Measurements from ENCODE around the gene YEATS4.

The YEATS4 gene

DNA sequence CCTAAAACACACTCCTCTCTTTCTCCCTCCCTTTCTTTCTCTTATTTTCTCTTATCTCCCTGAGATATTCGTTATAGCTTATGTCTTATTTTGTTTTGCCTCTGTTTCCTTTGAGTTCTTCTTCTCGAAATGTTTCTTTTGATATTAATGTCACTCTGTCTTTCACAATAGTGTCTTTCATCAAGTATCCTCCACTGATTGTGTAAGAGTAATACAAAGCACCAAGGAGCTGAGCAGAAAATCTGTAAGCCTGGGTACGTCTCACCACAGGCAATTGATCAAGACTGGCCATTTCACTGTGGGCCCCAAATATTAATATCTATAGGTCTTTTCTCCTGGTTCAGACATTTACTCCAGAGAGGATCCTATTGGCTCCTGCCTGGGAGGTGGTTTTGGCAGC, 16.2 kb upstream of the YEATS4 start:
- FAIRE-seq, result no peak

DNA sequence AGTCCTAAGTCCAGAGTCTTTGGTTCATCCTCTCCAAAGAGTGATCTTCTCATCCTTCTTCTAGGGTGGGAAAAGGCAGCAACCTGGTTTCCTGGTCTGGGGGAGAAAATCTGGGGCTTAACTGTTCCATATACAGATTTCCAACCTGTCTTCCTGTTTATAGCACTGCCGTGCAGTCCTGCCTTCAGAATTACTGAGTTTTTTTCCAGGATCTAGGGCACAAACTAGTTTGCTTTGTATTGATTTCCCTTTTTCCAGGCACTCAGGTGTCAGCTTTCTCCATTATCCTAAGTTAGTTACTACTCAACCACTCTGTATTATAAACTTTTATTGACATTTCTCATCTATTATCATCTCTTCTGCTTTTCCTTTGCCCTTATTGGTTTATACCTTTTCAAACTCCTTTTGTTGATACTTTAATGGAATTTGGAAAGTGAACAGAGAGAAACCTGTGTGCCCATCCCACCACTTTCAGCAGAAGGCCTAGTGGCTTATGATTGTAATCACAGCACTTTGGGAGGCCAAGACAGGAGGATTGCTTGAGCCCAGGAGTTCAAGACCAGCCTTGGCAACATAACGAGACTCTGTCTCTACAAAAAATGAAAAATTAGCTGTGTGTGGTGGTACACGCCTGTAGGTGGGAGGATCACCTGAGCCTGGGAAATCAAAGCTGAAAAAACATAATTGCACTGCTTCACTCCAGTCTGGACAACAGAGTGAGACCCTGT, 15.5 kb upstream of the YEATS4 start:
- FAIRE-seq, result no peak

DNA sequence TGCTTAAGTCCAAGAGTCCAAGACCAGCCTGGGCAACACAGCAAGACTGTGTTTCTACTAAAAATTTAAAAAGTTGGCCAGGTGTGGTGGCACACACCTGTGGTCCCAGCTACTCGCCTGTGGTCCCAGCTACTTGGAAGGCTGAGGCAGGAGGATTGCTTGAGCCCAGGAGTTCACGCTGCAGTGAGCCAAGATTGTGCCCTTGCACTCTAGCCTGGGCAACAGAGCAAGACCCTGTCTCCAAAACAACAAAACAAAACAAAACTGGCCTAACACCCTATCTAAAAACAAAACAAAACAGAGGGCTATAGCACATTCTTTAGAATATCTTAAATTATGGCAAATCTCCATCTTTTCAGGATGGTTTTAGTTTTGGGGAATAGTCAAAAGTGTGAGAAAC, 14.5 kb upstream of the YEATS4 start:
- FAIRE-seq, result no peak

DNA sequence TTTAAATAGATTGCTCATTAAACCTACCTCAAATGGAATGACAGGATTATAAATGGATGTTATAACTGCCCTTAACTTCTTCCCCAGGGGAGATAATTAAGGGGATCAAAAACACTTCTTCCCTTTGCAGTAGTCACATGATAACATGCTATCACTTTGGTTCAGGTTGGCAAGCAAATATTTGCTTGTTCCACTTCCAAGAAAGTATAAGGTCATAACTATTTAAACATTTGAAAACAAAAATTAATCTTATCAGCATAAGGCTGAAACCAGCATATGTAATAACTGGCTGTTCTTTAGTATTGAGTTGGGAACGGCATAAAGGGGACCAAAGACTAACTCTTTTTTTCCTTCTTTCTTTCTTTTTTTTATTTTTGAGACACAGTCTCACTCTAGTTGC, 13.8 kb upstream of the YEATS4 start:
- no peak for FAIRE-seq

DNA sequence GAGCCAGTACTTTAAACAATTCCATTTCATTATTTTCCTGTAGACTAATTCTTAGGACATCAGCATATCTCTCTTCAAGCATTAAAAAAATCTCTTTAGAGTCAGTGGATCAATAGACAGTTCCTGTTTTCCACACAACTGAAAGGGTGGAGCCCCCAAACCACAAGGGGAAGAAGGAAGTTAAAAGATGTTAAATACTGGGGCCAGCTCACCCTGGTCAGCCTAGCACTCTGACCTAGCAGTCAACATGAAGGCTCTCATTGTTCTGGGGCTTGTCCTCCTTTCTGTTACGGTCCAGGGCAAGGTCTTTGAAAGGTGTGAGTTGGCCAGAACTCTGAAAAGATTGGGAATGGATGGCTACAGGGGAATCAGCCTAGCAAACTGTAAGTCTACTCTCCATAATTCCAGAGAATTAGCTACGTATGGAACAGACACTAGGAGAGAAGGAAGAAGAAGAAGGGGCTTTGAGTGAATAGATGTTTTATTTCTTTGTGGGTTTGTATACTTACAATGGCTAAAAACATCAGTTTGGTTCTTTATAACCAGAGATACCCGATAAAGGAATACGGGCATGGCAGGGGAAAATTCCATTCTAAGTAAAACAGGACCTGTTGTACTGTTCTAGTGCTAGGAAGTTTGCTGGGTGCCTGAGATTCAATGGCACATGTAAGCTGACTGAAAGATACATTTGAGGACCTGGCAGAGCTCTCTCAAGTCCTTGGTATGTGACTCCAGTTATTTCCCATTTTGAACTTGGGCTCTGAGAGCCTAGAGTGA, 11.2 kb upstream of the YEATS4 start, which contains the start of gene LYZ:
Gene LYZ, plus strand, starts transcription at position 220 of the 777 bp plus-strand sequence. Its CDS starts 28 bp downstream, at position 248.
- no peak for FAIRE-seq

DNA sequence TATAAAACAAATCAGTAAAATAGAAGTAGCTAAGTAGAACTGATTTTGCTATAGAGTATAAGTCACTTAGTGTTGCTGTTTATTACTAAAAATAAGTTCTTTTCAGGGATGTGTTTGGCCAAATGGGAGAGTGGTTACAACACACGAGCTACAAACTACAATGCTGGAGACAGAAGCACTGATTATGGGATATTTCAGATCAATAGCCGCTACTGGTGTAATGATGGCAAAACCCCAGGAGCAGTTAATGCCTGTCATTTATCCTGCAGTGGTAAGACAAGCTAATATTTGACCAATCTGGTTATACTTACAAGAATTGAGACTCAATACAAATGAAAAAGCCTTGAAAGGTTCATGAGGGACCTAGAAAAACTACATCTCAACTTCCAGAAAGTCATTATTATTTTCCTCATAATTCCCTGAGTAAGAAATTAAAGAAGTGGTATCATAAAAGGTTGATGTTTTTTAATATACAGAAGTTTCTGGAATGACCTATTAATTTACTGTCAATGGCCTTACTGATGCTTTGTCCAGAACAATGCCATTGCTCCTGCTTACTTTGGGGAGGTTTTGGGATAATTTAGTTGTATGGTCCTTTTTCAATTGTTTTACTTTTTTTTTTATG, 9.4 kb upstream of the YEATS4 start:
- no peak for FAIRE-seq

DNA sequence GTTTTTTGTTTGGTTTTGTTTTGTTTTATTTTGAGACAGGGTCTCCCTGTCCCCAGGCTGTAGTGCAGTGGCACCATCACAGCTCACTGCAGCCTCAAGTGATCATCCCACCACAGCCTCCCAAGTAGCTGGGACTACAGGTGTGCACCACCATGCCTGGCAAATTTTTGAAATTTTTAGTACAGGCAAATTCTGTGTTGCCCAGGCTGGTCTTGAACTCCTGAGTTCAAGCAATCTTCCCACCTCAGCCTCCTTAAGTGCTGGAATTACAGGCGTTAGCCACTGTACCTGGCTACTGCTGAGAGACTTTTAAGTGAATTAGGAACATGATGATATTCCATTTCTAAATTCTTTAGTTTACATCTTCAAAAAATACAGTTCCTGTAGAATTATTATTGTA, 8.8 kb upstream of the YEATS4 start:
- FAIRE-seq, result no peak

DNA sequence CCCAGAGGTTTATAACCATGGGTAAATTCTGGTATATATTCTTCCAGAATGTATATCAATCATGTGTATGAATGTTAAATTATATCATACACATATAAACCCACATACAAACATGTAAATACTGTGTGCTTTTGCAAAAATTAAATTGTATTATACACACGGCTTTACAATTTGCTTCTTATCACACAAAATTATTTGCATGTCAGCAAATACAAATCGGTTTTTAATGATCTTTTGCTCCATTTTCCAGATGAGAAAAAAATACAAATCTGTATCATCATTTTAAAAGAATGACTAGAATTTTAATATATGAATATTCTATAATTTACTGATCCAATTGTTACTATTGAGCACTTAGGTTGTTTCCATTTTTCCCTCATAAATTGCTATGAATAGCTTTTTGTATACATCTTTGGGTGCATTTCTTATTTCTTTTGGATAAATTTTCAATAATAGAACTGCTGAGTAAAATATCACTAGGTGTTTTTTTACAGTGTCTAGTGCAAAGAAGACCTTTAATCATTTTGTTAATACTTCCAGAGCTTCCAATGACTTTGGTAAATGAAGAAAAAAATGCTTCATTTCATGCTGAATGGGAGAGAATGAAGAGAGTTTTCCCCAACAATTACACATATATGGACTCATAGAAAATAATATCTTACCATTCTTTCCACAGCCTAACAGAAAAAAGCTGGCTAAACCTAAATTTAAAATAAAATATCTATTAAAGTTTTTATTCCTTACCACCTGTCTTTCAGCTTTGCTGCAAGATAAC, 7.9 kb upstream of the YEATS4 start:
- FAIRE-seq, result peak; percentile 11

DNA sequence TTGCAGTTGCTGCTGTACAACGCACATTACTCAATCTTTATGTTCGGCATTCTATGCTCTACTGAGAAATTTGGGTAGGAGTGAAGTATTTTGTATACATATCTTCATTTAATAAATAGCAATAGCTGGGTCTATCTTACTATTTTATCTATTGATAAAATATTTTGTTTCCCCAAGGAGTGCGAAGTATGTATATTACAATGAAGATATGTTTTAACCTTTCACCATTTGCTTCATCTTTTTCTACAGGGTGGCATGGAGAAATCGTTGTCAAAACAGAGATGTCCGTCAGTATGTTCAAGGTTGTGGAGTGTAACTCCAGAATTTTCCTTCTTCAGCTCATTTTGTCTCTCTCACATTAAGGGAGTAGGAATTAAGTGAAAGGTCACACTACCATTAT, 6.6 kb upstream of the YEATS4 start:
- no peak for FAIRE-seq

DNA sequence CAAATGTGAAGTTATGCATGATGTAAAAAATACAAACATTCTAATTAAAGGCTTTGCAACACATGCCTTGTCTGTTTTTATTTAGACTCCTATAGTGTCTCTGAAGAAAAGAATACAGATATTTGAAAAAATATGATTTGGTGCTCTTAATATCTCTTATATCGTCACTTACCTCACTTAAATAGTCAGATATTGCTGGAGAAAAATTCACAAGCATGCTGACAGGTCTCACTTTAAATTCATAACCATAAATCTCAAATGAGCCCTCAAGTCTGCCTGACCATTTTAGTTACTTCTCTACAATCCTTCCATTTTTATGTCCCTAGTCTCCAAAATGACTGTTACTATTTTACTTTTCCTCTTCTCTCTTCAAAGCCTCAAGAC, 5.4 kb upstream of the YEATS4 start:
- FAIRE-seq, result no peak

DNA sequence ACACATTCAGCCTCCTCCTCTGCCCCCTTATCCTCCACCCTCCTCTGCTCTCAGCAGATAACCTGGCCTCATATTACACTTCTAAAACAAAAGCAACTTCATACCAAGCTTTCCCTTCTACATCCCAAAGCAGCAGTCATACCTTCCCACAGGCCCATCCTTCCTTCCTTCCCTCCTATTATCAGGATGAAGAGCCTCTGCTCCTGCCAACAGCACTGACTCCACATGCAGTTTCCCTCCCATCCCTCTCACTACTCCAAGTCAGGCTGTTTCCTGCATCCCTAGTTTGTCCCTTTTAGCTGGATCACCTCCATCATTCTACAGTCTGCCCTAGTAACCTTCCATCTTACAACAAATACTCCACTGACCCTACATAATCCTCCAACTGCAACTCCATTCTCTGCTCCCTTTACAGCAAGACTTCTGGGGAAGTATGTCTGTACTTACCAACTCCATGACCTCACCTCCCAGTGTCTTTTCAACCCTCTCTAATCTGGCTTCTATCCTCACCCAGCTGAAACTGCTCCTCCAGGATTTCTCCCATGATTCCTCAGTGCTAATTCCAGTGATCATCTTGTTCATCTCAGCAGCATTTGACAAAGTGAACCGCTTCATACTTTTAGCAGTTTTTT, 4.9 kb upstream of the YEATS4 start:
- no peak for FAIRE-seq

DNA sequence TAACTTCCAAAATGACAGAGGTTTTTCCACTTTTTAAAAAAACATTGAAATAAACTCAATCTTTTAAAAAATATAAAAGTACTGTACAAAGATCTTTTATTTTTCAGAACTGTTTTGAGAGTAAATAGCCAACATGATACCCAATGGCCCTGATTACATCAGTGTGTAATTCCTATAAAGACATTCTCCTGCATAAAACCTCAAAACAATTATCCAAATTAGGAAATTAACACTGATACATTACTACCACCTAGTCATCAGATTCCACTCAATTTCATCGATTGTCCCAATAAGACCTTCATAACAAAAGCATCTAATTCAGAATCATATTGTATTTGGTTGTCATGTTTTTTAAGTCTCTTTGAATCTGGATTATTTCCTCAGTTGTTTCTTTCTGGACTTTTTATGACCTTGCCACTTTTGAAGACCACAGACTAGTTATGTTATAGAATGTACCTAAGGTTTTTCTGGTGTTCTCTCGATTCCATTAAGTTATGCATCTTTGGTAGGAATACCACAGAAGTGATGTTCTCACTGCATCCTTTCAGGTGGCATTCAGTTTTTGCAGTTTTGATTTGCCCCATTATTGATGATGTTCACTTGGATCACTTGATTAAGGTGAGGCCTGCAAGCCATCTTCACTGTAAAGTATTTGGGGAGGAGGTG, 4.0 kb upstream of the YEATS4 start:
- no peak for FAIRE-seq

DNA sequence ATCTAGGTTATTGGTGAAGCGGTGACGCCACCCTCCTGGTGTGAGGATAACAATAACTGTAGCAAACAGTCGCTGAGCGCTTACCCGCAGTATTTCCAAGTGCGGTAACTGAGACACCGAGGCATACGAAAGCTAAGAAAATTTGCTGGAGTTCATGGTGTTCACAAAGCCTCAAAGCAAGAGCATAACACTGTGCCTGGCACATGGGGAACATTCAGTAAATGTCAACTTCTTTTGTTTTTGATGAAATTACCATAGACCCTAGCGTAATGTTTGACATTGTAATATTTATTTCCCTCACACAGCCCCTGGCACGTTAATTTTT, 767 bp downstream of the YEATS4 start:
- no peak for FAIRE-seq

DNA sequence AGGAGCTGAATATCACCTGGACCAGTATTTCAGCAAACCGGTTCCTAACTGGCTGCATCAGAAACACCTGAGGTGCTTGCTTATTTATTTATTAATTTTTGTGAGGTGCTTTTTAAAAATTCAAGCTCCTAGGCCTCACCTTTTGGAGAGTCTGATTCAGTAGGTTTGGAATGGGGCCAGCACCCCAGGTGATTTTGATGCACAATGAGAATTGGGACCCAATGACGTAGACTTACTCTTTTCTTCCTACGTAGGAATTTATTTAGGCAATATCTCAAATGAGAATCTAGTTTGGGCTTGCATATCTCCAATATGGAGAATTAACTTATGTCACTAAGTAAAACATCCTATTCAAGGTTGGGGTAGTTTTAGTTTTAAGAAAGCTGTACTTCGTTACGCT, 7.3 kb downstream of the YEATS4 start:
- no peak for FAIRE-seq

DNA sequence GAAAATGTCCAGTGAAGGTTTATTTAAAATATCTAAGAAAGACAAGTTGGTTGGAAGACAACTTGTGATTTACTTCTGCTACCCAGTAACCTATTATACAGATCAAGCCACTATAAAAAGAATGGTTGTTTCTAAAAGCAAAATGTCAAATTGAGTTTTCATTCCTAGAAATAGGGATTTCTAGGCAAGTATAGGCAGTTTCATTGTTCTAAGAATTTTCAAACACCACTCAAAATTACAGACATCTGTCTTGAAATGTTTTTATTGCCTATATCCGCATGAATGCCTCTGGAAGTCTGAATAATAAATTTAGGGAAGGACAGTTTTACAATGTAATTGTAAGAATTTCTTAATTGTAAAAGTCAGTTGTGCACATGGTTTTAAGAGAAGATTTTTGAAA, 8.6 kb downstream of the YEATS4 start:
- no peak for FAIRE-seq

DNA sequence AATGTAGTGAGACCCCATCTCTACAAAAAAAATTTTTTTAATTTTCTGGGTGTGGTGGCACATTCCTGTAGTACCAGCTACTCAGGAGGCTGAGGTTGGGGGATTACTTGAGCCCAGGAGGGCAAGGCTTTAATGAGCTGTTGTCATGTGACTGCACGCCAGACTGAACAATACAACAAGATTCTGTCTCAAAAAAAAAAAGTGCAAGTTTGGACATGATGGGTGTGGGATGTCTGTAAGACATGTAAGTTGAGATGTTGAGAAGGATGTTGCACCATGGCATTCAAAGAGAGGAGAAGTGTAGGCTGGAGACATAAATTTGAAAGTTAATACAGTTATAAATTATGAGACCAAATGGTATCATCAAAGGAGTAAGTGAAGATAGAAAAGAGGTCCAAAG, 23.5 kb downstream of the YEATS4 start:
- FAIRE-seq, result no peak

DNA sequence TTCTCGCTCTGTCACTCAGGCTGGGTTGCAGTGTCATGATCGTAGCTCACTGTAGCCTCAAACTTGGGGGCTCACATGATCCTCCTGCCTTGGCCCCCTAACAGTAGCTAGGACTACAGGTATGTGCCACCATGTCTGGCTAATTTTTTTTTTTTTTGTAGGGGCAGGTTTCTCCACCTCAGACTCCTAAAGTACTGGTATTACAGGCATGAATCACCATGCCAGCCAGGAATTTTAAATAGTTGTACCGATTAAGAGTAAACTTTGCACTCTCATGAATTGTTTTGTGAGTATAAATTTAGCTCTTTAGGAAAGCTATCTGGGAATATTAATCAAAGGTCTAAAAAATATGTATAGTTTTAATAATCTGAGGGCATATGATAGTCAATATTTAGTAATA, 25.5 kb downstream of the YEATS4 start:
- FAIRE-seq, result peak; percentile 21

DNA sequence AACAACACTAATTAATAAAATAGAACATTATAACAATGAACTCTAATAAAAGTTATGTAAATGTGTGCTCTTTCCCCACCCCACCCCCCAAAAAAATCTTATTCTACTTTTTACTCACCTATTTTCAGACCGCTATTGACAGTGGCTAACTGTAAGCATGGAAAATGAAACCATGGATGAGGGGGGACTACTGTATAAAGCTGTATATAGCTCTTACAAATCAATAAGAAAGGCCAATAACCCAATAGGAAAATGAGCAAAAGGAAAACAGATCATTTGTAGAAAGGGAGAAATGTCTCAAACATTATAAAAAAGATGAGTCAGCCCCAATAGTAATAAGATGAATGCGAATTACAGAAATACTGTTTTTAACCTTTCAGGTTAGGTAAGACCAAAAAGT, 27.4 kb downstream of the YEATS4 start:
- FAIRE-seq, result no peak

DNA sequence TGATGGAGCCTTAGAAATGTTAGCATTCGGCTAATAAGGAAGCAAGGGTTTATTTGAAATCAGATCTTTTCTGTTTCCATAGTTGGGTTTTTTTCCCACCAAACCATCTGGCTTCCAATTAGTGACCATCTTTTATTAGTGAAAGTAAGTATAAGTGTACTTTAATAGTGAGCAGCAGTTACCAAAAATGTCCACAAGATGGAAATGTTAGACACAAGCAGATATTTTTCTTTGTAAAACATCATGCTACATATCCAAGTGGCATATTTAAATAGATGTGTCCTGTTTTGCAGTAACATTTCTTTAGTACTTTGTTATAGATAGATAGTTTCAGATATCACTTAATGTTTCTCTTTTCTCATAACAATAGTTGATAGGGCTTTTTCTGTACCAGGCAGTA, 28.8 kb downstream of the YEATS4 start:
- peak; percentile 89 for FAIRE-seq

DNA sequence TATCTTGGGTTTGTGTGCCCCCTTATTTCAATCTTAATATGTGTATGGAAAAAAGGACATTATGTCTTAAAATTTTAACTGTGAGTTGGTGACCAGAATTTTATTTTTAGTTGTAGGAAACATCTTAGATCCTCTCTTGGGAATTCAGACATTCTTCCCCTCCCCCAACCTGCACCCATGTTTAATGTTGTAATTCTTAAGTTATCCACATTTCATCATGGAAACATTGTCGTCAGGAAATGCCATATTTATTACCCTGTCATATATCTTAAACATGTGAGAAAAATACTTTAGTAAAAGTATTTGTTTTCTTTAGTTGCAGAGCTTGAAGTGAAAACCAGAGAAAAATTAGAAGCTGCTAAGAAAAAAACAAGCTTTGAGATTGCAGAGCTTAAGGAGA, 30.3 kb downstream of the YEATS4 start:
- no peak for FAIRE-seq

DNA sequence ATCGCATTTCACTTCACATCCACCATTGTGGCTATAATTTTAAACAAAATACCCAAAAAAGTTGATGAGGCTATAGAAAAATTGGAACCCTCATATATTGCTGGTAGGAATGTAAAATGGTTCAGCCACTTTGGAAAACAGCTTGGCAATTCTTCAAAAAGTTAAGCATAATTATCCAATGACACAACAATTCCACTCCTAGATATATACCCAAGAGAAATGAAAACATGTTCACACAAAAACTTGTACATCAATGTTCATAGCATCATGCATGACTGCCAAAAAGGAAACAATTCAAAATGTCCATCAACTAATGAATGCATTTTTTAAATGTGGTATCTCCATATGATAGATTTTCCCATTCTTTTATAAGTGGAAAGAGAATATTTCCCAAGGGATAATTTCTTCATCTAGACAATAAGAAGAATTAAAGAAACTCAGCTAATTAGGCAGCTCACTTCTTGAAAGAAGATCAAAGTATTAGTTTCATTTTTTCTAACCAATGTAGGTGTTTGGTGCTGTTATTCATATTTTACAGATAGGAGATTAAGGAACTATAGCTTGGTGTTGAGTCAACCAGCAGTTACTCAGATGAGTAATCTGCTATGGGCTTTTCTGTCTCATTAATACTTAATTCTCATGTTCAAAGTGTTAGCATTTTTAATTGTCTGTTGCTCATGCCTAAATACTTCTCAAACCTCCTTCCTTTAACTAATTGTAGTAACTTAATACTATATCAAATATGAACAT, 32.8 kb downstream of the YEATS4 start:
- FAIRE-seq, result no peak

DNA sequence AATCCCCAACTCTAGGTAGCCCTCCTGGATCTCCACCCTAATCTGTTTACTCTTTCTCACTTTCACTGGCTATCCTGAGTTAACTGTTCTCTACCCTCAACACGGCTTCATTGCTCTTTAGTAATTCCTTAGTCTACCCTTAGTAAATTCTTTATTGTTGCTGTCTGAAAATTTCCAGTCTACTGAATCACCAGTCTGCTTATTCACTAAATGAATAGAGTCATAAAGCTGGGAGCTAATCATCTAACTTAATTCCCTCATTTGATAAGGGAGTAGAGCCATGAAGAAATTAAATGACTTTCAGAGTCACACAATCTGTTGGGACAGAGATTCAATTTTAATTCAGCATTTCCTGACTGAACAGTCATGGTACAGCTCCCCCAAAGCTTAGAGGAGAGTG, 36.5 kb downstream of the YEATS4 start:
- no peak for FAIRE-seq
